AG20443 (cell line): ENCODE data around the gene VAT1.
"Not testable (repeated sequence)": the region's sequence is repeated elsewhere in the genome, so short reads cannot be mapped to it uniquely, and the experiment has no call there.

Experiments
- DNase-seq: peaks from one replicate; pipeline ENCODE4 v3.0.0; 2012; ENCODE audit warnings: low spot score, mixed read lengths

Gene VAT1

GRCh38 chr17:43006639-43007551 lies 15.3 kb downstream of the VAT1 start, which contains the start of gene IFI35:
IFI35 (plus strand) TSS chr17:43006784; CDS start chr17:43006948, 164 bp downstream.
- DNase-seq, result peak; percentile 88

DNA sequence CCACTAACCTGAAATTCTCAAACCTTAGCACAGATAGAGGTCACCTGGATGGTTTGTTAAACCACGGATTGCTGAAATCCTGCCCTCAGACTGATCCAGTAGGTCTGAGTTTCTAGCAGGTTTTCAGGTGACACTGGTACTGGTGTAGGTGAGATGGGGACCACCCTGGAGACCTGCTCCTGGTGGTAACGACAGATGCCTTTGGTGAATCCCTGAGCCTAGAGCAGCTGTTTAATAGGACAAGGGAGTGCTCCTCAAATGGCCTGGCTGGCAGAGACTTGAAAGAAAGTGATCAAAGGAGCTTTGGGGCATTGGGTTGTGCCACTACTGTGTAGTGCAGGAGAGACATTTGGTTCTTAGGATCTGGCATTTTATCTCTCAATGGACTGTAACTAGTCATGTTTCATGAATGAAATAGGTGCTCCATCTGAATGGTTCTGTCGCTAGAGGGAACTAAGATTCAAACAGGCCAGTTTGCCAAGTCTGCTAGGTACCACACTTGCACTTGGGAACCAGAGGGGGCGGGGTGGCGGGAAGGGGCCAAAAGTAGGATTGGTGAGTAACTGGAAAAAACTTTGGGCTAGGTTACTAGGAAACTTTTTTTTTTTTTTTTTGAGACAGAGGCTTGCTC lies 18.5 kb downstream of the VAT1 start:
- DNase-seq, result peak; percentile 41

DNA sequence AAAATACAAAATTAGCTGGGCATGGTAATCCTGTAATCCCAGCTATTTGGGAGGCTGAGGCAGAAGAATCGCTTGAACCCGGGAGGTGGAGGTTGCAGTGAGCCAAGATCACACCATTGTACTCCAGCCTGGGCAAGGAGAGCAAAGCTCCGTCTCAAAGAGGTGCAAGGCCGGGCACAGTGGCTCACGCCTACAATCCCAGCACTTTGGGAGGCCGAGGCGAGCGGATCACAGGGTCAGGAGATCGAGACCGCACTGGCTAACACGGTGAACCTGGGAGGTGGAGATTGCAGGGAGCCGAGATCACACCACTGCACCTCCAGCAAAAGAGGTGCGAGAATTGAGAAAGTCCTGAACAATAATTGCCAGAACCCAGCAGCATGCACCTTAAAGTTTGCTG lies 21.3 kb downstream of the VAT1 start:
- not testable (repeated sequence) for DNase-seq

DNA sequence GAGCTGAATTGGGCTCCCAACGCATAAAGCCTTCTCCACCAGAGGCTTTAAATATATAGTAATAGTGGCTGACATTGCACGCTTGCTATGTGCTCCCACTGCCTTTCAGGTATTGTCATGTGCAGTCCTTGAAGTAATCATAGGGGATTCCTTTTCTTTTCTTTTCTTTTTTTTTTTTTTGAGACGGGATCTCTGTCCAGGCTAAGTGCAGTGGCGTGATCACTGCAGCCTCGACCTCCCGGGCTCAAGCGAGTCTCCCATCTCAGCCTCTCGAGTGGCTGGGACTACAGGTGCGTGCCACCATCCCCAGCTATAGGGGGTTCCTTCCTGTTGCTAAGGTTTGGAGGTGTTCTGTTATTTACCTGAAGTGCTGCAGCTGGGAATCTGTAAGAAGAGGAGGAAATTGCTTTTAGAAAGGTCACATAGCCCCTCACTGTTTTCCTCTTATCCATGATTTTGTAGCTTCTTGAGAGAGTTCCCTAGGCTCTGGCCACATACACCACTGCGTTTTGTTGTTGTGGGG lies 23.1 kb downstream of the VAT1 start:
- DNase-seq, result no peak

DNA sequence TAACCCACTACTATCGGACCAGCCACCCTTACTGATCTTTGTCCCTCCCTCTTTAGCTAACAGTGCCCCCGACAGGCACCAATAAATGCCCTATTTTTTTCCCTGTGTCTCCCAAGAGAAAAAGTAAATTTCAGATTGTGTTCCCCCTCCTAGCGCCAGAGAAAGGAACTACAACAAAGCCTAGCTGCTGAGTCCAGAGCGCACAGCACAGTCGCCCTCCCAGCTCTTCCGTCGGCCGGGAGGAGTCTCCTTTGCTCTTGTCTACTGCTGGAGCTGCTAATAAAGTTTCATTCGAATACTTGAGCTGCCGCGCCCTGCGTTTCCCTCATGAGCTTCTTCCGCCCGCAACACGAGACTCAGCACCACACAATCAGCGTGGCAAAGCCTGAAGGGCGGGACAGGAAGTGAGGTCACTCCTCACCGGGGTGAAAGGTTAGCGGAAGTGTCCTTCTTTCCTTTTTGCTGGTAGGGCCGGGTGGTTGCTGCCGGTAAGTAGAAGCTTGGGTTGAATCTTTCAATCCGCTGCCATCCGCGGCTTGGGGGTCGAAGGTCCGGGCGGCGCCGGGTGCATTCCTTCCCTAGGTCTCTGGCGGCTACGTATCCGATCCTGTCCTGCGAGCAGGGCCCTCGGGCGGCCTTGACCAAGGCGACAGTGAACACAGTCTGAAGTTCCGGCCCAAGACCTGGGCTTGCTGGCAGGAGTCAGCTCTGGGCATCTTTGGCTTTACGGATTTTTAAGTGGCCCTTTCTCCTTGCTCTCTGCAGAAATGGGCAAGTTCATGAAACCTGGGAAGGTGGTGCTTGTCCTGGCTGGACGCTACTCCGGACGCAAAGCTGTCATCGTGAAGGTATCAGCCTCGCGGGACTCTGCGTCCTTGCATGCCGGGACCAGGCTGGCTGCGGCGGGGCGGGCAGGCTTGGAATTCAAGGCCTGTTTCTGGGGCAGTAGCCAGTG lies 23.9 kb downstream of the VAT1 start, which contains the start of gene RPL27:
TSS of gene RPL27 (plus strand) at position 436 of the 955 bp plus-strand sequence. CDS start at position 768, 332 bp downstream.
- DNase-seq, result peak; percentile 96

DNA sequence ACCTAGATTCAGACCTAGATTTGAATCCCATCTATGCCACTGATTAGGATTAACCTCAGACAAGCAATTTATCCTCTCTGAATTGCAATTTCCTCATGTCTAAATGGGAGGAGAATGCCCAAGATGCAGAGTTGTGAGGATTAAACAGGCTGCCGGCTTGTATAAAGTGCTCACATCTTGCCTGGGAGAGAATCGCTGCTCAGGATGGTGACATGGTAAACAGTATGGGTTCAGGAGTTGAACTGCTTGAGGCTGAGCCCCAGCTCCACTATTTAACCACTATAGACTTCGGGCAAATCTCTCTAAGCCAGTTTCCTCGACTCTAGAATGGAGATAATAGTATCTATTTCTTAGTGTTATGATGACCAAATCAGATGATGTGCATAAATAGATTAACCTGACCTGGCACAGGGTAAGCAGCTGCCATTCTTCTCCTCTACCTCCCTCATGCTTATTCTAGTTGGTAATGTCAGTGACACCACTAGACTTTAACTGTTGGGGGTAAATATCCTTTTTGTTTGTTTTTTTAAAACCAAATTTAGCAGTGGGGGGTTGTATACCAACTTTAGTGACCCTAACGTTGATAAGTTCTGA lies 24.7 kb downstream of the VAT1 start:
- no peak for DNase-seq

DNA sequence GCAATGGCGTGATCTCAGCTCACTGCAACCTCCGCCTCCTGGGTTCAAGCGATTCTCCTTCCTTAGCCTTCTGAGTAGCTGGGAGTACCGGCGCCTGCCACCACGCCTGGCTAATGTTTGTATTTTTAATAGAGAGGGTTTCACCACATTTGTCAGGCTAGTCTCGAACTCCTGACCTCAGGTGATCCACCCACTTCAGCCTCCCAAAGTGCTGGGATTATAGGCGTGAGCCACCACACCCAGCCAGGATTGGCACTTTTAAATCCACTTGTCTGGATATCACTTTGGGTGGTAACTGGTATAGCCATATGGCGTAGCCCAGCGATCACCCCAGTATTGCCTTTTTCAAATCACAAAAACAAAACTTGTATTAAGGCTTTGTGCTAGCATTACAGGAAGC lies 28.3 kb downstream of the VAT1 start:
- not testable (repeated sequence) for DNase-seq

GRCh38 chr17:42992872-42993271 lies 29.3 kb downstream of the VAT1 start:
- DNase-seq, result no peak

GRCh38 chr17:42991471-42991870 lies 30.7 kb downstream of the VAT1 start:
- no peak for DNase-seq

DNA sequence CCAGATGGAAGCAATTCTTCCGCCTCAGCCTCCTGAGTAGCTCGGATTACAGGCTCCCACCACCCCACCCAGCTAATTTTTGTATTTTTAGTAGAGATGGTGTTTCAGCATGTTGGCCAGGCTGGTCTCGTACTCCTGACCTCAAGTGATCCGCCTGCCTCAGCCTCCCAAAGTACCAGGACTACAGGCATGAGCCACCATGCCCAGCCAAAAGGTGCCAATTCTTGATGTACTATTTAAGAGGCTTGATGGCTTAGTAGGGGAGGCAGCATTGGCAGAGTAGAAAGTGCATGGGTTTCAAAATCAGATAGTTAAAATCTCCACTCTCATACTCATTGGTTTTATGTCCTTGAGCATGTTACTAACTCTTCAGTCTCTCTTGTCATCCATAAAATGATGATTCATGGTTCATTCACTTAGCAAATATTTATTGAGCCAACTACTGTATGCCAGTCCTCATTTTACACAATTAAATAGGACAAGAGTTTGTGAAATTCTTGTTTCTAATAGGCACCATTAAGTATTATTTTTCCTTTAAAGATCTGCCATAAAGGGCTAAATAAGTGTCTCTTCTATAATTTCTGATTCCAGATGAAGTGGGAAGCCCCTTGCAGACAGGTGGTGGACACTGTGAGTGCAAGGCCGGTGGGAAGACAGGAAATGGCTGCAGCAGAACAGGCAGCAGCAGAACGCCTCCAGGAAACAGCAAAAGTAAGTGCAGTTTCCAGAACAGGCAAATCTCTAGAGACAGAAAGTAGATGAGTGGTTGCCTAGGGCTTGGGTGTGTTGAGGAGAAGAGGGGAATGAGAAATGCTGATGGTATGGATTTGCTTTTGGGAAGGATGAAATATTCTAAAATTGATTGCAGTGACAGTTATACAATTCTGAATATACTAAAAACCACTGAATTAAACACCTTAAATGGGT lies 32.2 kb downstream of the VAT1 start:
- DNase-seq, result peak; percentile 29

DNA sequence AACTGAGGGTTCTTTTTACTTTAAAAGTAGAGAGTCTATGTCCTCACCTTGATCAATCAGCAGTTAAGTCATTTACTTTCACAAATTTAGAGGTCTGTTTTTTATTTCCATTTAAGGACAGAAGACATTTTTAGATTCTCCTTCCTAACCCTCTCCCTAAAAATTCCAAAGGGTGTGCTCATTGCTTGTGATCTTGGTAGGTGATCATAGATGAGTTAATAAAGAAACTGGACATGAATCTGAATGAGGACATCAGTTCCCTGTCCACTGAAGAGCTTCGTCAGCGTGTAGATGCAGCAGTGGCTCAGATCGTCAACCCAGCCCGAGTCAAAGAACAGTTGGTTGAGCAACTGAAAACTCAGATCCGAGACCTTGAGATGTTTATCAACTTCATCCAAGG lies 33.0 kb downstream of the VAT1 start:
- no peak for DNase-seq

DNA sequence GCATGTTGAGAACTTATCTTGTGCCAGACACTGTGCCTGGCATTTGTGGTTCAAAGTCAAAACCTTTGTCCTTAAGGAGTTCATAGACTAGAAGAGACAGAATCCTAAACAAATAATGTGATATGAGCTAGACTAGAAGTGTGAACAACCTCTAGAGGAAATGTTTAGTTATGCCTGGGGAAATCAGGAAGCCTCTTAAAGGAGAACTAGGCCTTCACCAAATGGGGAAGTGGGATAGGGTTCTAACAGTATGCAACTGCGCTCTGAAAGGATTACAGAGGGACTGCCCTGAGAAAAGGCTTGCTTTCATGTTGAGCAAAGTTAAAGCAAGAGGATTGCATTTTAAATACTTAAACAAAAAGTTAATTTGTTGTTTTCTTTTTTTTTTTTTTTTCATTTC lies 37.0 kb downstream of the VAT1 start:
- DNase-seq, result no peak

GRCh38 chr17:42982266-42982665 lies 39.9 kb downstream of the VAT1 start:
- no peak for DNase-seq

GRCh38 chr17:42980766-42981397 lies 41.3 kb downstream of the VAT1 start:
- DNase-seq, result peak; percentile 62

- peak; percentile 97 for DNase-seq
Measured at GRCh38 chr17:42980274-42980765, 41.9 kb downstream of the VAT1 start, which contains the start of gene RUNDC1. RUNDC1 (plus strand) TSS chr17:42980565; CDS start chr17:42980577, 12 bp downstream.

GRCh38 chr17:42979511-42980273 lies 42.5 kb downstream of the VAT1 start, which contains the start of gene PTGES3L:
PTGES3L (minus strand) TSS chr17:42980080; CDS start chr17:42980053, 27 bp downstream.
- peak; percentile 56 for DNase-seq

- DNase-seq, result not testable (repeated sequence)
Measured at GRCh38 chr17:42975701-42976100, 46.5 kb downstream of the VAT1 start.

GRCh38 chr17:42975265-42975664 lies 46.9 kb downstream of the VAT1 start:
- no peak for DNase-seq
